H1 (cell line): ENCODE data around the gene PMFBP1. TPM values are rescaled to one million over a fixed set of nuclear protein-coding genes. Genes with fewer than 3 reads are reported as not detected.

Source experiments
- BACH1 ChIP-seq: IDR thresholded peaks from 2 replicates; pipeline ENCODE4 v1.6.1; 2012; ENCODE audit warnings: low read length, improper control_type of control experiment
- CBX5 ChIP-seq: fragments of 300-800, 300-1000 bp; sonication (generic); IDR thresholded peaks from 2 replicates; pipeline ENCODE4 v1.7.1; 2016; ENCODE audit warnings: antibody characterized with exemption, low read length, low read depth
- CTBP2 ChIP-seq: IDR thresholded peaks from 2 replicates; pipeline ENCODE4 v1.7.0; 2011; ENCODE audit warnings: borderline replicate concordance, mild to moderate bottlenecking, moderate library complexity, mixed read lengths, low read length; ENCODE audit not compliant: insufficient read depth, insufficient read length
- EGR1 ChIP-seq: IDR thresholded peaks from 2 replicates; pipeline ENCODE4 v1.6.1; 2011; ENCODE audit warnings: low read depth, low read length, borderline replicate concordance
- GTF2F1 ChIP-seq: IDR thresholded peaks from 2 replicates; pipeline ENCODE4 v1.6.1; 2012; ENCODE audit warnings: low read depth, low read length, improper control_type of control experiment, borderline replicate concordance
- HDAC2 ChIP-seq, 2 experiments: fragments of 300-600 bp in 1 of 2; sonication (generic) in 1 of 2; IDR thresholded peaks; 2 replicates each; pipeline ENCODE4 v1.6.1; 2011 to 2012; ENCODE audit warnings: low read depth in 2 of 2, low read length in 2 of 2, mild to moderate bottlenecking in 2 of 2, moderate library complexity in 2 of 2, borderline replicate concordance in 1 of 2, inconsistent platforms in 1 of 2
- NRF1 ChIP-seq: IDR thresholded peaks from 2 replicates; pipeline ENCODE4 v1.6.1; 2011; ENCODE audit warnings: mild to moderate bottlenecking, low read depth, low read length, improper control_type of control experiment
- PHF8 ChIP-seq: fragments of 200-600 bp; sonication (generic); conservative IDR thresholded peaks from 2 replicates; pipeline ENCODE4 v1.7.1; 2012; ENCODE audit warnings: low read depth, mild to moderate bottlenecking, inconsistent platforms, low read length, moderate library complexity
- RAD21 ChIP-seq, 2 experiments: IDR thresholded peaks in 1 of 2; conservative IDR thresholded peaks in 1 of 2; 2 replicates each; pipeline ENCODE4 v1.6.1; 2011; ENCODE audit warnings: low read depth in 2 of 2, low read length in 2 of 2, improper control_type of control experiment in 1 of 2, inconsistent platforms in 1 of 2, mild to moderate bottlenecking in 1 of 2, moderate library complexity in 1 of 2
- polyA plus RNA-seq, 7 experiments: library from polyadenylated mRNA; depleted of rRNA in 3 of 7; stranded (reverse) in 5 of 7; unstranded in 2 of 7; fragments of >200 nt in 5 of 7; fragments of 200-250 nt in 2 of 7; gene quantifications; 1 replicate in 5 of 7; 2 replicates in 1 of 7; 4 replicates in 1 of 7; pipeline versions ENCODE4 v1.2.1 to v1.2.3, GENCODE V29; 2011 to 2013; ENCODE audit warnings: missing spikeins in 2 of 7, mixed read lengths in 2 of 7
- total RNA-seq: library from RNA; stranded (reverse); fragmentation: NEBNext Ultra II Directional; extraction: Animal tissue kit (Norgen Biotek cat#: 25700); gene quantifications from 2 replicates; pipeline ENCODE4 v1.2.1, GENCODE V29; 2021

PMFBP1 gene
- total and polyA plus RNA-seq, 2 of the 8 experiments (the other 6 are each of a cell fraction or from before 2014, with no cell fraction given): 0.32 to 1.6 TPM

GRCh38 chr16:72129976-72130656 is 41.8 kb downstream of the PMFBP1 start (continued):
- no peak for TF ChIP-seq PHF8
- TF ChIP-seq BACH1: no peak
- no peak for TF ChIP-seq GTF2F1
- no peak for TF ChIP-seq CTBP2
- no peak for TF ChIP-seq HDAC2 (IDR thresholded peaks at IDR 0.05; ENCODE audit: borderline replicate concordance in 1 of 2, low read depth in 2 of 2, low read length in 2 of 2)
- TF ChIP-seq RAD21 (IDR thresholded peaks at IDR 0.05 in 1 of 2, conservative IDR thresholded peaks at IDR 0.05 in 1 of 2; ENCODE audit: low read depth in 2 of 2, low read length in 2 of 2): no peak
- no peak for TF ChIP-seq EGR1
- TF ChIP-seq CBX5: no peak
- TF ChIP-seq NRF1: no peak
